ENCODE data around the gene CHCHD1. TPM values are rescaled to one million over a fixed set of nuclear protein-coding genes. Genes with fewer than 3 reads are reported as not detected.

The CHCHD1 gene
- total and polyA plus RNA-seq, 2 experiments from 2014 or later, result 40.6 to 187 TPM

GRCh38 chr10:73813333-73813732 lies 31.5 kb downstream of the CHCHD1 start:
- H3K36me3 Mint-ChIP-seq (ENCODE audit: low read depth), result peaks cover 32% of the 10 kb centered on the region
- H3K27me3 Mint-ChIP-seq (ENCODE audit: insufficient read depth, low read depth, poor library complexity), result peaks cover 16% of the 10 kb centered on the region
- no peak for ATAC-seq
- Histone ChIP-seq H3K36me3 (ENCODE audit: insufficient read depth) (no peaks in the 10 kb centered on the region; the same call in 1 of the 2 replicates), H2AFZ (no peak overlapping the region), H3K9me2 (ENCODE audit: insufficient read depth) (no peaks in the 10 kb centered on the region), H3K4me3 (no peak overlapping the region), H3F3A (replicated peaks; ENCODE audit: low read depth) (0 out of 2 replicates have a peak, but pooled peaks cover 13% of the 10 kb centered on the region), H3K27me3 (ENCODE audit: insufficient read depth) (no peaks in the 10 kb centered on the region), H3K79me2 (replicated peaks; ENCODE audit: insufficient read depth) (no peaks in the 10 kb centered on the region), H3K4me1 (ENCODE audit: insufficient read depth) (peaks cover 7% of the 10 kb centered on the region), H3K4me2 (no peak overlapping the region), H3K27ac (ENCODE audit: low read depth) (no peak overlapping the region), H4K20me1 (replicated peaks; ENCODE audit: insufficient read depth) (peaks cover 15% of the 10 kb centered on the region)
- H3K9me3 Mint-ChIP-seq, result no peaks in the 10 kb centered on the region
- TF ChIP-seq EZH2 (IDR thresholded peaks at IDR 0.05; ENCODE audit: low read depth, unreplicated experiment) (no peak), STAT1 (IDR thresholded peaks at IDR 0.05; ENCODE audit: unreplicated experiment) (no peak), JUNB (IDR thresholded peaks at IDR 0.05; ENCODE audit: unreplicated experiment) (no peak), NANOG (IDR thresholded peaks at IDR 0.05; ENCODE audit: borderline replicate concordance) (no peak), CTCF (conservative IDR thresholded peaks at IDR 0.05; ENCODE audit: low read depth in 2 of 2) (no peak), EZH2phosphoT487 (IDR thresholded peaks at IDR 0.05; ENCODE audit: unreplicated experiment) (no peak), ETS1 (IDR thresholded peaks at IDR 0.05) (no peak), ZNF114 (CRISPR knock-in tag; IDR thresholded peaks at IDR 0.05) (no peak), CREB1 (CRISPR knock-in tag; IDR thresholded peaks at IDR 0.05; ENCODE audit: low read depth) (no peak)
- TF ChIP-seq, protein P1, sequence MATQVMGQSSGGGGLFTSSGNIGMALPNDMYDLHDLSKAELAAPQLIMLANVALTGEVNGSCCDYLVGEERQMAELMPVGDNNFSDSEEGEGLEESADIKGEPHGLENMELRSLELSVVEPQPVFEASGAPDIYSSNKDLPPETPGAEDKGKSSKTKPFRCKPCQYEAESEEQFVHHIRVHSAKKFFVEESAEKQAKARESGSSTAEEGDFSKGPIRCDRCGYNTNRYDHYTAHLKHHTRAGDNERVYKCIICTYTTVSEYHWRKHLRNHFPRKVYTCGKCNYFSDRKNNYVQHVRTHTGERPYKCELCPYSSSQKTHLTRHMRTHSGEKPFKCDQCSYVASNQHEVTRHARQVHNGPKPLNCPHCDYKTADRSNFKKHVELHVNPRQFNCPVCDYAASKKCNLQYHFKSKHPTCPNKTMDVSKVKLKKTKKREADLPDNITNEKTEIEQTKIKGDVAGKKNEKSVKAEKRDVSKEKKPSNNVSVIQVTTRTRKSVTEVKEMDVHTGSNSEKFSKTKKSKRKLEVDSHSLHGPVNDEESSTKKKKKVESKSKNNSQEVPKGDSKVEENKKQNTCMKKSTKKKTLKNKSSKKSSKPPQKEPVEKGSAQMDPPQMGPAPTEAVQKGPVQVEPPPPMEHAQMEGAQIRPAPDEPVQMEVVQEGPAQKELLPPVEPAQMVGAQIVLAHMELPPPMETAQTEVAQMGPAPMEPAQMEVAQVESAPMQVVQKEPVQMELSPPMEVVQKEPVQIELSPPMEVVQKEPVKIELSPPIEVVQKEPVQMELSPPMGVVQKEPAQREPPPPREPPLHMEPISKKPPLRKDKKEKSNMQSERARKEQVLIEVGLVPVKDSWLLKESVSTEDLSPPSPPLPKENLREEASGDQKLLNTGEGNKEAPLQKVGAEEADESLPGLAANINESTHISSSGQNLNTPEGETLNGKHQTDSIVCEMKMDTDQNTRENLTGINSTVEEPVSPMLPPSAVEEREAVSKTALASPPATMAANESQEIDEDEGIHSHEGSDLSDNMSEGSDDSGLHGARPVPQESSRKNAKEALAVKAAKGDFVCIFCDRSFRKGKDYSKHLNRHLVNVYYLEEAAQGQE (IDR thresholded peaks at IDR 0.05; ENCODE audit: unreplicated experiment), result no peak
- TF ChIP-seq, protein P2, sequence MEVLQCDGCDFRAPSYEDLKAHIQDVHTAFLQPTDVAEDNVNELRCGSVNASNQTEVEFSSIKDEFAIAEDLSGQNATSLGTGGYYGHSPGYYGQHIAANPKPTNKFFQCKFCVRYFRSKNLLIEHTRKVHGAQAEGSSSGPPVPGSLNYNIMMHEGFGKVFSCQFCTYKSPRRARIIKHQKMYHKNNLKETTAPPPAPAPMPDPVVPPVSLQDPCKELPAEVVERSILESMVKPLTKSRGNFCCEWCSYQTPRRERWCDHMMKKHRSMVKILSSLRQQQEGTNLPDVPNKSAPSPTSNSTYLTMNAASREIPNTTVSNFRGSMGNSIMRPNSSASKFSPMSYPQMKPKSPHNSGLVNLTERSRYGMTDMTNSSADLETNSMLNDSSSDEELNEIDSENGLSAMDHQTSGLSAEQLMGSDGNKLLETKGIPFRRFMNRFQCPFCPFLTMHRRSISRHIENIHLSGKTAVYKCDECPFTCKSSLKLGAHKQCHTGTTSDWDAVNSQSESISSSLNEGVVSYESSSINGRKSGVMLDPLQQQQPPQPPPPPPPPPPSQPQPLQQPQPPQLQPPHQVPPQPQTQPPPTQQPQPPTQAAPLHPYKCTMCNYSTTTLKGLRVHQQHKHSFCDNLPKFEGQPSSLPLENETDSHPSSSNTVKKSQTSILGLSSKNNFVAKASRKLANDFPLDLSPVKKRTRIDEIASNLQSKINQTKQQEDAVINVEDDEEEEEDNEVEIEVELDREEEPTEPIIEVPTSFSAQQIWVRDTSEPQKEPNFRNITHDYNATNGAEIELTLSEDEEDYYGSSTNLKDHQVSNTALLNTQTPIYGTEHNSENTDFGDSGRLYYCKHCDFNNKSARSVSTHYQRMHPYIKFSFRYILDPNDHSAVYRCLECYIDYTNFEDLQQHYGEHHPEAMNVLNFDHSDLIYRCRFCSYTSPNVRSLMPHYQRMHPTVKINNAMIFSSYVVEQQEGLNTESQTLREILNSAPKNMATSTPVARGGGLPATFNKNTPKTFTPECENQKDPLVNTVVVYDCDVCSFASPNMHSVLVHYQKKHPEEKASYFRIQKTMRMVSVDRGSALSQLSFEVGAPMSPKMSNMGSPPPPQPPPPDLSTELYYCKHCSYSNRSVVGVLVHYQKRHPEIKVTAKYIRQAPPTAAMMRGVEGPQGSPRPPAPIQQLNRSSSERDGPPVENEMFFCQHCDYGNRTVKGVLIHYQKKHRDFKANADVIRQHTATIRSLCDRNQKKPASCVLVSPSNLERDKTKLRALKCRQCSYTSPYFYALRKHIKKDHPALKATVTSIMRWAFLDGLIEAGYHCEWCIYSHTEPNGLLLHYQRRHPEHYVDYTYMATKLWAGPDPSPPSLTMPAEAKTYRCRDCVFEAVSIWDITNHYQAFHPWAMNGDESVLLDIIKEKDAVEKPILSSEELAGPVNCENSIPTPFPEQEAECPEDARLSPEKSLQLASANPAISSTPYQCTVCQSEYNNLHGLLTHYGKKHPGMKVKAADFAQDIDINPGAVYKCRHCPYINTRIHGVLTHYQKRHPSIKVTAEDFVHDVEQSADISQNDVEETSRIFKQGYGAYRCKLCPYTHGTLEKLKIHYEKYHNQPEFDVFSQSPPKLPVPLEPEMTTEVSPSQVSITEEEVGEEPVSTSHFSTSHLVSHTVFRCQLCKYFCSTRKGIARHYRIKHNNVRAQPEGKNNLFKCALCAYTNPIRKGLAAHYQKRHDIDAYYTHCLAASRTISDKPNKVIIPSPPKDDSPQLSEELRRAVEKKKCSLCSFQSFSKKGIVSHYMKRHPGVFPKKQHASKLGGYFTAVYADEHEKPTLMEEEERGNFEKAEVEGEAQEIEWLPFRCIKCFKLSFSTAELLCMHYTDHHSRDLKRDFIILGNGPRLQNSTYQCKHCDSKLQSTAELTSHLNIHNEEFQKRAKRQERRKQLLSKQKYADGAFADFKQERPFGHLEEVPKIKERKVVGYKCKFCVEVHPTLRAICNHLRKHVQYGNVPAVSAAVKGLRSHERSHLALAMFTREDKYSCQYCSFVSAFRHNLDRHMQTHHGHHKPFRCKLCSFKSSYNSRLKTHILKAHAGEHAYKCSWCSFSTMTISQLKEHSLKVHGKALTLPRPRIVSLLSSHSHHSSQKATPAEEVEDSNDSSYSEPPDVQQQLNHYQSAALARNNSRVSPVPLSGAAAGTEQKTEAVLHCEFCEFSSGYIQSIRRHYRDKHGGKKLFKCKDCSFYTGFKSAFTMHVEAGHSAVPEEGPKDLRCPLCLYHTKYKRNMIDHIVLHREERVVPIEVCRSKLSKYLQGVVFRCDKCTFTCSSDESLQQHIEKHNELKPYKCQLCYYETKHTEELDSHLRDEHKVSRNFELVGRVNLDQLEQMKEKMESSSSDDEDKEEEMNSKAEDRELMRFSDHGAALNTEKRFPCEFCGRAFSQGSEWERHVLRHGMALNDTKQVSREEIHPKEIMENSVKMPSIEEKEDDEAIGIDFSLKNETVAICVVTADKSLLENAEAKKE (CRISPR knock-in tag; IDR thresholded peaks at IDR 0.05), result no peak
- no peak for DNase-seq (ENCODE audit: low spot score)
- no peak overlapping the region; the same call in 2 of the 3 replicates for H3K4me3 Mint-ChIP-seq
- no peak overlapping the region for H3K27ac Mint-ChIP-seq
- H3K4me1 Mint-ChIP-seq, result peaks cover 13% of the 10 kb centered on the region
